A549 (cell line): Measurements from ENCODE around the gene CDH5.

ENCODE experiments used
- FOSL2 ChIP-seq, 2 experiments: fragments of 450-650 bp in 1 of 2; fragments of >200 bp in 1 of 2; sonication (Bioruptor Twin) in 1 of 2; formaldehyde crosslinking; IDR thresholded peaks; 2 replicates each; pipeline versions ENCODE4 v1.5.0 to v1.6.1; 2016 to 2020; ENCODE audit warnings: mild to moderate bottlenecking in 1 of 2, moderate library complexity in 1 of 2
- RAD21 ChIP-seq, 2 experiments: fragments of >200 bp in 1 of 2; sonication (Bioruptor Twin) in 1 of 2; formaldehyde crosslinking in 1 of 2; IDR thresholded peaks in 1 of 2; conservative IDR thresholded peaks in 1 of 2; 2 replicates in 1 of 2; 3 replicates in 1 of 2; pipeline ENCODE4 v1.6.1; 2012 to 2018; ENCODE audit warnings: inconsistent platforms in 1 of 2
- RNF2 ChIP-seq: fragments of 200-600 bp; sonication (generic); IDR thresholded peaks from 2 replicates; pipeline ENCODE4 v1.6.1; 2016; ENCODE audit warnings: low read depth, mild to moderate bottlenecking, antibody characterized with exemption, moderate library complexity, borderline replicate concordance
- SMC3 ChIP-seq: fragments of >200 bp; sonication (Bioruptor Twin); formaldehyde crosslinking; IDR thresholded peaks from 3 replicates; pipeline ENCODE4 v1.6.1; 2018; ENCODE audit warnings: inconsistent platforms
- ZNF302 ChIP-seq: fragments of 250-450 bp; sonication (Bioruptor Pico); IDR thresholded peaks from 2 replicates; pipeline ENCODE4 v1.9.0; 2021; ENCODE audit warnings: inconsistent platforms, mild to moderate bottlenecking, moderate library complexity
- TF ChIP-seq, protein P1 (sequence below): fragments of >200 bp; sonication (Bioruptor Twin); formaldehyde crosslinking; IDR thresholded peaks from 3 replicates; pipeline ENCODE4 v1.5.1; 2016

DNA sequence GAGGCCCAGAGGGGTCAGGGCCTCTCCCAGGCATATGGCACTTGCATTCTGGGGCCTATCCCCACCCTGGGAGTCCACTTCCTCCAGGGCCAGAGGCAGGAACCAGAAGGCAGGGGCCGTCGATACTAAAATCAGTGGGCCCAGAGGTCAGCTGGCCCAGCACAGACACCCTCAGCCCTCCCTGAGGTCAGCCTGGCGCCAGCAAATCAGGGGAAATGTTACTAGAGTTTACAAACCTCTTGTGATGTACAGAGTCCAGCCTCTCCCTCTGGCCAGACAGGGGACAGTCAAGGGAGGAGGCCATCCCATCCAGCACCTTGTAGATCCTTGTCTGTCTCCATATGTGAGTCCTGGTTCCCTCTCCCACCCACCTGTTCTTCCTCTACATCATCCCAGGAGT is 10.8 kb downstream of the CDH5 start:
- TF ChIP-seq FOSL2 (IDR thresholded peaks at IDR 0.05) (no peak), FOSL2 (CRISPR knock-in tag; IDR thresholded peaks at IDR 0.05) (no peak), RAD21 (conservative IDR thresholded peaks at IDR 0.05 in 1 of 2, IDR thresholded peaks at IDR 0.05 in 1 of 2) (no peak), SMC3 (no peak), RNF2 (no peak), ZNF302 (CRISPR knock-in tag) (no peak)
- TF ChIP-seq, protein P1, sequence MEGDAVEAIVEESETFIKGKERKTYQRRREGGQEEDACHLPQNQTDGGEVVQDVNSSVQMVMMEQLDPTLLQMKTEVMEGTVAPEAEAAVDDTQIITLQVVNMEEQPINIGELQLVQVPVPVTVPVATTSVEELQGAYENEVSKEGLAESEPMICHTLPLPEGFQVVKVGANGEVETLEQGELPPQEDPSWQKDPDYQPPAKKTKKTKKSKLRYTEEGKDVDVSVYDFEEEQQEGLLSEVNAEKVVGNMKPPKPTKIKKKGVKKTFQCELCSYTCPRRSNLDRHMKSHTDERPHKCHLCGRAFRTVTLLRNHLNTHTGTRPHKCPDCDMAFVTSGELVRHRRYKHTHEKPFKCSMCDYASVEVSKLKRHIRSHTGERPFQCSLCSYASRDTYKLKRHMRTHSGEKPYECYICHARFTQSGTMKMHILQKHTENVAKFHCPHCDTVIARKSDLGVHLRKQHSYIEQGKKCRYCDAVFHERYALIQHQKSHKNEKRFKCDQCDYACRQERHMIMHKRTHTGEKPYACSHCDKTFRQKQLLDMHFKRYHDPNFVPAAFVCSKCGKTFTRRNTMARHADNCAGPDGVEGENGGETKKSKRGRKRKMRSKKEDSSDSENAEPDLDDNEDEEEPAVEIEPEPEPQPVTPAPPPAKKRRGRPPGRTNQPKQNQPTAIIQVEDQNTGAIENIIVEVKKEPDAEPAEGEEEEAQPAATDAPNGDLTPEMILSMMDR, result no peak
